Measurements from ENCODE around the gene DPP4.

Gene DPP4

GRCh38 chr2:162038725-162039124 is 35.3 kb downstream of the DPP4 start:
- no peaks in the 10 kb centered on the region for H3K36me3 Mint-ChIP-seq (ENCODE audit: low read depth)
- H3K4me1 Mint-ChIP-seq = no peaks in the 10 kb centered on the region
- no peak for TF ChIP-seq CTCF (IDR thresholded peaks at IDR 0.05)
- H3K27me3 Mint-ChIP-seq (ENCODE audit: low read depth, poor library complexity) = peaks cover 4% of the 10 kb centered on the region
- DNase-seq = no peak
- H3K9me3 Mint-ChIP-seq = no peaks in the 10 kb centered on the region
- no peak overlapping the region for H3K4me3 Mint-ChIP-seq
- H3K27ac Mint-ChIP-seq = no peak overlapping the region

- H3K9me3 Mint-ChIP-seq = no peaks in the 10 kb centered on the region
- peaks cover 5% of the 10 kb centered on the region for H3K4me1 Mint-ChIP-seq
- no peak overlapping the region for H3K4me3 Mint-ChIP-seq
- no peak for TF ChIP-seq CTCF (IDR thresholded peaks at IDR 0.05)
- H3K36me3 Mint-ChIP-seq (ENCODE audit: low read depth) = no peaks in the 10 kb centered on the region
- no peaks in the 10 kb centered on the region for H3K27me3 Mint-ChIP-seq (ENCODE audit: low read depth, poor library complexity)
- no peak overlapping the region for H3K27ac Mint-ChIP-seq
- DNase-seq = no peak
Observed at GRCh38 chr2:162037886-162038285, 36.1 kb downstream of the DPP4 start.

- no peak for DNase-seq
- no peak overlapping the region for H3K4me3 Mint-ChIP-seq
- peaks cover 6% of the 10 kb centered on the region for H3K4me1 Mint-ChIP-seq
- H3K27me3 Mint-ChIP-seq (ENCODE audit: low read depth, poor library complexity) = no peaks in the 10 kb centered on the region
- H3K9me3 Mint-ChIP-seq = no peaks in the 10 kb centered on the region
- H3K36me3 Mint-ChIP-seq (ENCODE audit: low read depth) = no peaks in the 10 kb centered on the region
- H3K27ac Mint-ChIP-seq = no peak overlapping the region
- no peak for TF ChIP-seq CTCF (IDR thresholded peaks at IDR 0.05)
Observed at GRCh38 chr2:162037028-162037795, 36.8 kb downstream of the DPP4 start.

GRCh38 chr2:162035981-162036380 is 38.0 kb downstream of the DPP4 start:
- Mint-ChIP-seq H3K27ac (no peak overlapping the region), H3K27me3 (ENCODE audit: low read depth, poor library complexity) (no peaks in the 10 kb centered on the region), H3K9me3 (no peaks in the 10 kb centered on the region), H3K36me3 (ENCODE audit: low read depth) (no peaks in the 10 kb centered on the region), H3K4me3 (no peak overlapping the region), H3K4me1 (peaks cover 13% of the 10 kb centered on the region)
- no peak for TF ChIP-seq CTCF (IDR thresholded peaks at IDR 0.05)
- DNase-seq = no peak

GRCh38 chr2:162030363-162031190 is 43.4 kb downstream of the DPP4 start:
- DNase-seq = no peak
- Mint-ChIP-seq H3K27ac (no peak overlapping the region), H3K4me1 (peaks cover 56% of the 10 kb centered on the region), H3K36me3 (ENCODE audit: low read depth) (no peaks in the 10 kb centered on the region), H3K4me3 (no peak overlapping the region), H3K9me3 (no peaks in the 10 kb centered on the region), H3K27me3 (ENCODE audit: low read depth, poor library complexity) (no peaks in the 10 kb centered on the region)
- no peak for TF ChIP-seq CTCF (IDR thresholded peaks at IDR 0.05)
